WERI-Rb-1 (cell line): ENCODE data around the gene CREM.

Experiments
- DNase-seq: peaks from one replicate; pipeline ENCODE4 v3.0.0-alpha.2; 2020
- H3K27ac ChIP-seq: fragments of 250-450 bp; sonication (Bioruptor Pico); 2 replicates; pipeline ENCODE4 v1.5.1; 2020; ENCODE audit warnings: mild to moderate bottlenecking, moderate library complexity
- H3K27me3 ChIP-seq: fragments of 250-450 bp; sonication (Bioruptor Pico); 2 replicates; pipeline ENCODE4 v1.5.1; 2021; ENCODE audit warnings: mild to moderate bottlenecking, low read depth, moderate library complexity; ENCODE audit not compliant: insufficient read depth, severe bottlenecking
- H3K36me3 ChIP-seq: fragments of 250-450 bp; sonication (Bioruptor Pico); 2 replicates; pipeline ENCODE4 v1.5.1; 2020; ENCODE audit warnings: mild to moderate bottlenecking, moderate library complexity
- H3K4me3 ChIP-seq: 2 replicates; pipeline ENCODE4 v1.5.1; 2011; ENCODE audit warnings: low read depth, mild to moderate bottlenecking, control low read depth, low read length
- H3K9me3 ChIP-seq: fragments of 250-450 bp; sonication (Bioruptor Pico); 2 replicates; pipeline ENCODE4 v1.5.1; 2021; ENCODE audit warnings: mild to moderate bottlenecking, moderate library complexity; ENCODE audit not compliant: severe bottlenecking
- TF ChIP-seq, protein P1 (sequence below): IDR thresholded peaks from 2 replicates; pipeline ENCODE4 v1.5.1; 2011; ENCODE audit warnings: low read depth, mild to moderate bottlenecking, control low read depth, inconsistent platforms, low read length

The CREM gene

DNA sequence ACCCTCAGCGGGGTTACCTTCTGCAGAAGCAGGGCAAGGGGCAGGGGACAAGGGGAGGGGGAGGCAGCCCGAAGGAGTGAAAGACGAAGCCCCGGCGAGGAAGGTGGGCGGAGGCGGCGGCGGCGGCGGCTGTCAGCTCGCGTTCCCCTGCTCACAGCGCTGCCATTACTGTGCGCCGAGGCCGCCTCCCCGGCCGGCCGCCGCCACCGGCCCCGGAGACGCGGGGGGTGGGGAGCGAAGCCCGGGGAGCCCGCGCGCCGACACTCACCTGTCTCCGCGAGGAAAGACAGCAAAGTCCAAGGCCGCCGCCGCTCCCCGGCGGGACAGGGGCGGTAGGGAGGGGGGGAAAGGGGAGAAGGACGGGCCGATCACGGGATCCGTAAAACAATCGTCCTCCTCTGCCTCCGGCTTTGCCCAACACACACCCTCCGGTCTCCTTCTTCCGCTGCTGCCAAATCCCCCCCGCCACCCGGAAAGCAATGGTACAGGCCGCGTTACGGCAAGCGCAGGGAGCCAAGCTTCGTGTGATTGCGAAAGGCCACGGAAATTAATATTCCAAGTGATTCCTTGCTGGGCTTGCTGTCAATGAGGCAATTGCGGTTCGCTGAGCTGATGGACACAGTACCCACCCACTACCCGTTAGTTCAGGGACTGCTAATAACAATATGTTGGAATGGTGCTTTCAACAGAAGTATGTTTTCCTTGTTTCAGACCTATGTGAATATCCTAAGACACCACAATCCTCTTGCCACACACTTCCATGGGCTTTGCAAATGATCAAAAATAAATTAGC lies 36.3 kb upstream of the CREM start, which contains the start of gene CUL2:
Gene CUL2 (minus strand): TSS at position 180 of the 793 bp plus-strand sequence. CDS start 19,024 bp downstream, outside the sequence.
- Histone ChIP-seq H3K36me3 (no peaks in the 10 kb centered on the region), H3K4me3 (peak within 1 kb of the TSS; percentile 69), H3K27me3 (no peaks in the 10 kb centered on the region), H3K9me3 (no peaks in the 10 kb centered on the region), H3K27ac (peak within 1 kb of the TSS; percentile 94)
- peak; percentile 88 for DNase-seq
- TF ChIP-seq, protein P1, sequence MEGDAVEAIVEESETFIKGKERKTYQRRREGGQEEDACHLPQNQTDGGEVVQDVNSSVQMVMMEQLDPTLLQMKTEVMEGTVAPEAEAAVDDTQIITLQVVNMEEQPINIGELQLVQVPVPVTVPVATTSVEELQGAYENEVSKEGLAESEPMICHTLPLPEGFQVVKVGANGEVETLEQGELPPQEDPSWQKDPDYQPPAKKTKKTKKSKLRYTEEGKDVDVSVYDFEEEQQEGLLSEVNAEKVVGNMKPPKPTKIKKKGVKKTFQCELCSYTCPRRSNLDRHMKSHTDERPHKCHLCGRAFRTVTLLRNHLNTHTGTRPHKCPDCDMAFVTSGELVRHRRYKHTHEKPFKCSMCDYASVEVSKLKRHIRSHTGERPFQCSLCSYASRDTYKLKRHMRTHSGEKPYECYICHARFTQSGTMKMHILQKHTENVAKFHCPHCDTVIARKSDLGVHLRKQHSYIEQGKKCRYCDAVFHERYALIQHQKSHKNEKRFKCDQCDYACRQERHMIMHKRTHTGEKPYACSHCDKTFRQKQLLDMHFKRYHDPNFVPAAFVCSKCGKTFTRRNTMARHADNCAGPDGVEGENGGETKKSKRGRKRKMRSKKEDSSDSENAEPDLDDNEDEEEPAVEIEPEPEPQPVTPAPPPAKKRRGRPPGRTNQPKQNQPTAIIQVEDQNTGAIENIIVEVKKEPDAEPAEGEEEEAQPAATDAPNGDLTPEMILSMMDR = no peak

DNA sequence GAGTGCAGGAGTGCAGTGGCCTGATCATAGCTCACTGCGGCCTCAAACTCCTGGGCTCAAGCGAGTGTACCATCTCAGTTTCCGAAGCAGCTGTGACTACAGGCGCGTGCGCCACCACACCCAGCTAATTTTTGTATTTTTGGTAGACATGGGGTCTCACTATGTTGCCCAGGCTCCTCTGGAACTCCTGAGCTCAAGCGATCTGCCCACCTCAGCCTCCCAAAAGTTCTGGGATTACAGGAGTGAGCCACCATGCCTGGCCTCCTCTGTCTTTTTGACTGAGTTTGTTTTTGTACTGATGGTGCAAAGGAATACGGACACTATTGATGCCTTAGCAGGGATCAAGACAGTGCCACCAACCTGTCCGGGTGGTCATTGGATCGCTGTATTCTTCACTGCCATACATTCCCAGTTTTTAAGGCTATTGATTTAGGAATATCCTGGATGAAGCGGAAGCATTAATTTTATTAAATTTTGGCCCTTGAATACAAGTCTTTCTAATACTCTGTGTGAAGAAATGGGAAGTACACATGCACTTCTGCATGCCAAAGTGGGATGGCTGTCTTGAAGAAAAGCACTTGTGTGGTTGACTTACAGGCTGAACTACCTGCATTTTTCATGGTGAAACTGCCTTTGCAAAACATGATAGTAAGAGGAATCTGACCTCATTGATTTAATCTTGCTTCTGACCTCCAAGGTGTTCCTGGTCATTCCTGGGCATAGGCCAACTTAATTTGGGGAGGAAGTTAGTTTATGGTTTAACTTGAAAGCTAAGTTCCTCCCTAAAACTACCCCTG lies 34.5 kb upstream of the CREM start:
- Histone ChIP-seq H3K4me3 (no peak overlapping the region), H3K27ac (no peak overlapping the region), H3K9me3 (no peaks in the 10 kb centered on the region), H3K27me3 (no peaks in the 10 kb centered on the region), H3K36me3 (no peaks in the 10 kb centered on the region)
- TF ChIP-seq, protein P1 = no peak
- DNase-seq = no peak

- H3K9me3 ChIP-seq = no peaks in the 10 kb centered on the region
- TF ChIP-seq, protein P1 = no peak
- H3K27ac ChIP-seq = no peak overlapping the region
- no peak overlapping the region for H3K4me3 ChIP-seq
- no peaks in the 10 kb centered on the region for H3K36me3 ChIP-seq
- DNase-seq = no peak
- no peaks in the 10 kb centered on the region for H3K27me3 ChIP-seq
Measured at GRCh38 chr10:35092851-35093250, 33.8 kb upstream of the CREM start.

DNA sequence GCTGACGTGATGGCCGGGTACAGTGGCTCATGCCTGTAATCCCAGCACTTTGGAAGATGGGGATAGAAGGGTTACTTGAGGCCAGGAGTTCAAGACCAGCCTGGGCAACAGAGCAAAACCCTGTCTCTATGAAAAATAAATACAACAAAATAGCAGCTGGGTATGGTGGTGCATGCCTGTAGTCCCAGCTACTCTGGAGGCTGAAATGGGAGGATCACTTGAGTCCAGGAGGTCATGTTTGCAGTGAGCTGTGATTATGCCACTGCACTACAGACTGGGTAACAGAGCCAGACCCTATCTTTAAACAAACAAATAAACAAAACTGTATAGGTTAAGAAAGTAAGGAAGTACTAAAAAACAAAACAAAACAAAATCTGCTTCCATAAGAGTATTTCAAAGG lies 30.3 kb upstream of the CREM start:
- no peak for DNase-seq
- Histone ChIP-seq H3K27me3 (no peaks in the 10 kb centered on the region), H3K27ac (no peak overlapping the region), H3K9me3 (no peaks in the 10 kb centered on the region), H3K36me3 (no peaks in the 10 kb centered on the region), H3K4me3 (no peak overlapping the region)
- TF ChIP-seq, protein P1 = no peak

GRCh38 chr10:35097510-35097909 lies 29.1 kb upstream of the CREM start:
- DNase-seq = no peak
- Histone ChIP-seq H3K36me3 (no peaks in the 10 kb centered on the region), H3K27me3 (no peaks in the 10 kb centered on the region), H3K27ac (no peak overlapping the region), H3K9me3 (no peaks in the 10 kb centered on the region), H3K4me3 (no peak overlapping the region)
- TF ChIP-seq, protein P1 = no peak
